MCF 10A (cell line): ENCODE results near the gene TYROBP. TPM values are rescaled to one million over a fixed set of nuclear protein-coding genes. Genes with fewer than 3 reads are reported as not detected.
"Not testable (repeated sequence)": the region's sequence is repeated elsewhere in the genome, so short reads cannot be mapped to it uniquely, and the experiment has no call there.

Experiments
- BruUV-seq: library from RNA; stranded (reverse); fragments of 400-500 nt; replicated peaks from 2 replicates; lab custom pipeline; 2021; lab: Mats Ljungman, UMichigan
- CTCF ChIA-PET: fragments of 300-600 bp; sonication (Branson Sonifier 250); formaldehyde crosslinking; extraction: SDS; loops from one replicate; lab custom pipeline; 2021; ENCODE audit warnings: antibody characterized with exemption, inconsistent platforms; lab: Yijun Ruan, JAX
- POLR2A ChIA-PET: fragments of 300-600, 350-650 bp; sonication (Branson Sonifier 250); formaldehyde crosslinking; extraction: SDS; loops from one replicate; lab custom pipeline; 2020; ENCODE audit warnings: antibody characterized with exemption, inconsistent platforms; lab: Yijun Ruan, JAX
- DNase-seq: peaks from one replicate; pipeline ENCODE4 v3.0.0-alpha.2; 2018; ENCODE audit not compliant: unreplicated experiment
- H3K27ac Mint-ChIP-seq: one replicate; pipeline ENCODE4 v1.8.0; 2022; ENCODE audit warnings: mild to moderate bottlenecking, low read depth, mixed read lengths; ENCODE audit not compliant: unreplicated experiment
- H3K27me3 Mint-ChIP-seq: one replicate; pipeline ENCODE4 v1.8.0; 2022; ENCODE audit warnings: mixed read lengths; ENCODE audit not compliant: insufficient read depth, unreplicated experiment
- H3K36me3 Mint-ChIP-seq: one replicate; pipeline ENCODE4 v1.8.0; 2022; ENCODE audit warnings: mild to moderate bottlenecking, moderate library complexity, mixed read lengths; ENCODE audit not compliant: insufficient read depth, unreplicated experiment
- H3K4me1 Mint-ChIP-seq: one replicate; pipeline ENCODE4 v1.8.0; 2022; ENCODE audit warnings: mixed read lengths; ENCODE audit not compliant: insufficient read depth, unreplicated experiment
- H3K4me3 Mint-ChIP-seq: one replicate; pipeline ENCODE4 v1.8.0; 2022; ENCODE audit warnings: mild to moderate bottlenecking, moderate library complexity, mixed read lengths; ENCODE audit not compliant: unreplicated experiment
- H3K9me3 Mint-ChIP-seq: one replicate; pipeline ENCODE4 v1.8.0; 2022; ENCODE audit warnings: mixed read lengths; ENCODE audit not compliant: unreplicated experiment
- CTCF ChIP-seq: fragments of 200-600 bp; IDR thresholded peaks from one replicate; pipeline ENCODE4 v1.8.0; 2022; ENCODE audit warnings: antibody characterized with exemption, mild to moderate bottlenecking; ENCODE audit not compliant: unreplicated experiment
- intact Hi-C: fragments of 100-400 bp; cut with micrococcal nuclease; formaldehyde crosslinking; loops from 2 replicates; pipeline ENCODE4 v1.14.1; 2022
- total RNA-seq: library from RNA; stranded (reverse); gene quantifications from 2 replicates; pipeline ENCODE4 v1.2.3, GENCODE V29; 2022

TYROBP gene
- total RNA-seq, 1 experiment from 2014 or later, result not detected

- no peak for DNase-seq
- H3K9me3 Mint-ChIP-seq, result no peaks in the 10 kb centered on the region
- ChIA-PET CTCF (interaction anchor here (0.6 to 1.8 kb wide), 2 partner anchors 31 to 505 kb away, joined by 3 to 4 read pairs; no protein-coding TSS in a partner anchor), POLR2A (no interaction called here)
- no peaks in the 10 kb centered on the region for H3K36me3 Mint-ChIP-seq
- no peaks in the 10 kb centered on the region for H3K4me1 Mint-ChIP-seq
- peaks cover 11% of the 10 kb centered on the region for H3K27me3 Mint-ChIP-seq
- no TSS peak for BruUV-seq
- intact Hi-C loops, result no loop called here
- H3K27ac Mint-ChIP-seq, result no peak overlapping the region
- no peak overlapping the region for H3K4me3 Mint-ChIP-seq
- TF ChIP-seq CTCF, result no peak
These were observed 5.5 kb upstream of the TYROBP start for GRCh38 chr19:35913589-35913988.

- H3K4me1 Mint-ChIP-seq, result no peaks in the 10 kb centered on the region
- POLR2A ChIA-PET, result interaction anchor here (0.6 to 0.9 kb wide), 3 partner anchors 14 to 26 kb away, joined by 3 to 5 read pairs (median 3); no protein-coding TSS in a partner anchor
- BruUV-seq, result no TSS peak
These were observed 3.7 kb upstream of the TYROBP start for GRCh38 chr19:35911790-35912189.

GRCh38 chr19:35911173-35911572 is 3.1 kb upstream of the TYROBP start:
- H3K36me3 Mint-ChIP-seq, result no peaks in the 10 kb centered on the region
- no peak for DNase-seq
- intact Hi-C loops, result no loop called here

More at GRCh38 chr19:35911790-35912189, 3.7 kb upstream of the TYROBP start:
- no peak for TF ChIP-seq CTCF
- CTCF ChIA-PET, result interaction anchor here (0.6 to 1.8 kb wide), 4 partner anchors 19 to 233 kb away, joined by 3 to 4 read pairs (median 4); no protein-coding TSS in a partner anchor
- Mint-ChIP-seq H3K9me3 (no peaks in the 10 kb centered on the region), H3K36me3 (no peaks in the 10 kb centered on the region), H3K27me3 (peaks cover 11% of the 10 kb centered on the region), H3K4me3 (no peak overlapping the region), H3K27ac (no peak overlapping the region)
- DNase-seq, result peak; percentile 96
- intact Hi-C loops, result no loop called here

GRCh38 chr19:35910355-35910754 is 2.3 kb upstream of the TYROBP start:
- DNase-seq, H3K36me3 Mint-ChIP-seq, POLR2A ChIA-PET, H3K9me3 Mint-ChIP-seq, CTCF ChIA-PET, H3K4me1 Mint-ChIP-seq, BruUV-seq, H3K4me3 Mint-ChIP-seq, H3K27ac Mint-ChIP-seq, intact Hi-C loops: not testable (repeated sequence)
- peaks cover 11% of the 10 kb centered on the region for H3K27me3 Mint-ChIP-seq

More at GRCh38 chr19:35911173-35911572, 3.1 kb upstream of the TYROBP start:
- Mint-ChIP-seq H3K27me3 (peaks cover 11% of the 10 kb centered on the region), H3K4me1 (no peaks in the 10 kb centered on the region), H3K9me3 (no peaks in the 10 kb centered on the region), H3K27ac (no peak overlapping the region), H3K4me3 (no peak overlapping the region)
- CTCF ChIA-PET, result interaction anchor here (1.1 kb wide), 1 partner anchor 20 kb away, joined by 4 read pairs; no protein-coding TSS in a partner anchor
- TF ChIP-seq CTCF, result no peak
- POLR2A ChIA-PET, result interaction anchor here (0.9 kb wide), 1 partner anchor 20 kb away, joined by 5 read pairs; no protein-coding TSS in a partner anchor
- BruUV-seq, result no TSS peak
